H1 (cell line): ENCODE data around the gene PLCB4. TPM values are rescaled to one million over a fixed set of nuclear protein-coding genes. Genes with fewer than 3 reads are reported as not detected.

Source experiments
- CHD1 ChIP-seq: IDR thresholded peaks from 2 replicates; pipeline ENCODE4 v1.6.1; 2012; ENCODE audit warnings: low read depth, low read length, improper control_type of control experiment
- CTBP2 ChIP-seq: IDR thresholded peaks from 2 replicates; pipeline ENCODE4 v1.7.0; 2011; ENCODE audit warnings: borderline replicate concordance, mild to moderate bottlenecking, moderate library complexity, mixed read lengths, low read length; ENCODE audit not compliant: insufficient read depth, insufficient read length
- PHF8 ChIP-seq: fragments of 200-600 bp; sonication (generic); conservative IDR thresholded peaks from 2 replicates; pipeline ENCODE4 v1.7.1; 2012; ENCODE audit warnings: low read depth, mild to moderate bottlenecking, inconsistent platforms, low read length, moderate library complexity
- polyA plus RNA-seq, 7 experiments: library from polyadenylated mRNA; depleted of rRNA in 3 of 7; stranded (reverse) in 5 of 7; unstranded in 2 of 7; fragments of >200 nt in 5 of 7; fragments of 200-250 nt in 2 of 7; gene quantifications; 1 replicate in 5 of 7; 2 replicates in 1 of 7; 4 replicates in 1 of 7; pipeline versions ENCODE4 v1.2.1 to v1.2.3, GENCODE V29; 2011 to 2013; ENCODE audit warnings: missing spikeins in 2 of 7, mixed read lengths in 2 of 7
- total RNA-seq: library from RNA; stranded (reverse); fragmentation: NEBNext Ultra II Directional; extraction: Animal tissue kit (Norgen Biotek cat#: 25700); gene quantifications from 2 replicates; pipeline ENCODE4 v1.2.1, GENCODE V29; 2021

The PLCB4 gene
- total and polyA plus RNA-seq, 2 of the 8 experiments (the other 6 are each of a cell fraction or from before 2014, with no cell fraction given), result 3.2 to 14.1 TPM

DNA sequence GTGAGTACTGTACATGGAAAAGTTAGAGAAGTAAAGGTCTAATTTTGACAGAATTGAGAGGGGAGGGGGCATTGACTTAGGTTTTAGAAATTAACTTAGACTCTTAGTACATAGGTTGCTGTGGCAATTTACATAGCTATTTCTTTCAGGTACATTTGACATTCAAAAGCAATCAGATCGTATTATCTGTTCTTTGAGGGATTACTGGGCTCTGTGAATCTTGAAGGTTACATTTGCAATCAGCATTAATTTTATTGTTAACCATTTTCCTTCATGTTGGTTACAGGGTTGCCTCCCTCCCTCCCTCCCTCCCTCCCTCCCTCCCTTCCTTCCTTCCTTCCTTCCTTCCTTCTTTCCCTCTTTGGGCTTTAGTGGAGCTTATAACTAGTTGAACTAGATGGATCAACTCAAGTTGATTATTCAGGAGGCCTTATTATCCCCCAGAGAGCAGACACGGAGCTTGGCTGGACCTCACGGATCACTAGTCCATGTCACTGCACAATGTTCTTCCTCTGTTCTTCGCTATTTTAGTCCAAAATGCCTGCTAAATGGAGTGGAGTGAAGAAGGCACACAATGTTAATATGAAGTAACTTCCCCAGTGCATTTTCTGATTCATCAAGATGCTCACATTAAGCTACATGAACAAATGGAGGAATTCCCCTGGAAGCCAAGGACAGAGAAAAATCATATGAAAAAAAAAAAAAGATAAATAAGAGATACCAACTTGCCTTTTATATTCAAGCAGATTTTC is 87.8 kb downstream of the PLCB4 start (continued):
- TF ChIP-seq CTBP2 (no peak), CHD1 (no peak), PHF8 (no peak)
